ENCODE data around the gene ITGA5.

DNA sequence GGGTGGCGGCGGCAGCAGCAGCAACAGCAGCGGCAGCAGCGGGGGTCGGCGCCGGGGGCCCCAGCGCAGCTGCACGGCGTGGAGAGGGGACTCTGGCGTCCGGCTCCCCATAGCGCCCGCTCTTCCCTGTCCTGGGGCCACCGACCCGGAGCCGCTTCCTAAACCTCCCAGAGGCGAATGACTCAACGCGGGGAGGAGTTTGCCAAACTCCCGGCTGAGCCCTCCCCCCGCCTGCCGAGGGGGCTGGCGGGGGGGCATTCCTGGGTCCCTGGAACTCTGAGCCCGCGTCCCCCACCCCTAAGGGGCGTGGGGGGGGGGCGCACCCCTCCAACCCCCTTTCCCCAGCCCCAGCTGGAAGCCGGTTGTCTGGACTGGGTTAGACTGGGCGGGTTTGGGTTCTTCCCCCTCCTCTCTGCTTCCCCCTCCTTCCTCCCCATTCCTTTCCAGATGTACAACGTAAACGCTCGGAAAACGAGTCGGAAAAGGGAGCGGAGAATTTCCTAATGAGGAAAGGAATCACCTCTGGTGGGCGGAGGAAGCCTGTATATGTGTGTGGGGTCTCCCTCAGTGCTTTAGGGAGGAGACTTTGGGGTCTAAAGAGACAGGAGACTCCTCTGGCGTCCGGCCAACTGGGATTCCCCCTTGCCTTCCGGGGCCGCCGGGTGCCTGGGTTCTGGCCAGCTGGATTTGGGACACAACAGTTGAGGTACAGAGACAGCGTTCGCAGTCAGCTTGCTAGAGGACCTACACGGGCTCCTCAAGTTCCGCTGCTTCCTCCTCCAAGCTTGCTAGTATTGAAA, at the start of gene ITGA5:
- TF ChIP-seq POLR2A (IDR thresholded peaks at IDR 0.05), result peak; percentile 28 to 91
- TF ChIP-seq, protein P1, sequence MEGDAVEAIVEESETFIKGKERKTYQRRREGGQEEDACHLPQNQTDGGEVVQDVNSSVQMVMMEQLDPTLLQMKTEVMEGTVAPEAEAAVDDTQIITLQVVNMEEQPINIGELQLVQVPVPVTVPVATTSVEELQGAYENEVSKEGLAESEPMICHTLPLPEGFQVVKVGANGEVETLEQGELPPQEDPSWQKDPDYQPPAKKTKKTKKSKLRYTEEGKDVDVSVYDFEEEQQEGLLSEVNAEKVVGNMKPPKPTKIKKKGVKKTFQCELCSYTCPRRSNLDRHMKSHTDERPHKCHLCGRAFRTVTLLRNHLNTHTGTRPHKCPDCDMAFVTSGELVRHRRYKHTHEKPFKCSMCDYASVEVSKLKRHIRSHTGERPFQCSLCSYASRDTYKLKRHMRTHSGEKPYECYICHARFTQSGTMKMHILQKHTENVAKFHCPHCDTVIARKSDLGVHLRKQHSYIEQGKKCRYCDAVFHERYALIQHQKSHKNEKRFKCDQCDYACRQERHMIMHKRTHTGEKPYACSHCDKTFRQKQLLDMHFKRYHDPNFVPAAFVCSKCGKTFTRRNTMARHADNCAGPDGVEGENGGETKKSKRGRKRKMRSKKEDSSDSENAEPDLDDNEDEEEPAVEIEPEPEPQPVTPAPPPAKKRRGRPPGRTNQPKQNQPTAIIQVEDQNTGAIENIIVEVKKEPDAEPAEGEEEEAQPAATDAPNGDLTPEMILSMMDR (IDR thresholded peaks at IDR 0.05), result no peak
